H1 (cell line): ENCODE results near the gene MYO15A. TPM values are rescaled to one million over a fixed set of nuclear protein-coding genes. Genes with fewer than 3 reads are reported as not detected.

Source experiments
- CTCF ChIA-PET: fragments of 300-600 bp; sonication (Branson Sonifier 250); formaldehyde crosslinking; loops from one replicate; lab custom pipeline; 2021; ENCODE audit not compliant: partially characterized antibody; lab: Charles Lee
- POLR2A ChIA-PET: fragments of 300-600 bp; sonication (Branson Sonifier 250); formaldehyde crosslinking; loops from one replicate; lab custom pipeline; 2021; ENCODE audit warnings: inconsistent platforms; ENCODE audit not compliant: partially characterized antibody; lab: Charles Lee
- DNase-seq, 2 experiments: peaks; one replicate each; pipeline versions ENCODE4 v3.0.0 to v3.0.0-alpha.2; 2010 to 2022; ENCODE audit warnings: low spot score in 2 of 2, low read depth in 1 of 2, mixed read lengths in 1 of 2
- FAIRE-seq: peaks from 2 replicates; lab custom pipeline; 2011; peaks lifted over from hg19 to GRCh38; lab: Jason Lieb, UNC
- H2AFZ ChIP-seq: 2 replicates; pipeline ENCODE4 v1.8.1; 2012; ENCODE audit warnings: low read length, inconsistent platforms
- H2AK5ac ChIP-seq: 2 replicates; pipeline ENCODE4 v1.6.1; 2013; ENCODE audit warnings: low read depth, low read length
- H2BK120ac ChIP-seq: replicated peaks from 2 replicates; pipeline ENCODE3; 2013; ENCODE audit warnings: low read depth, low read length, inconsistent platforms
- H2BK12ac ChIP-seq: 2 replicates; pipeline ENCODE4 v1.6.1; 2013; ENCODE audit warnings: low read depth, low read length
- H2BK15ac ChIP-seq: 2 replicates; pipeline ENCODE4 v1.6.1; 2013; ENCODE audit warnings: low read length
- H2BK20ac ChIP-seq: 2 replicates; pipeline ENCODE4 v1.6.1; 2013; ENCODE audit warnings: low read length
- H2BK5ac ChIP-seq: 2 replicates; pipeline ENCODE4 v1.6.1; 2013; ENCODE audit warnings: low read depth, low read length
- H3K14ac ChIP-seq: 2 replicates; pipeline ENCODE4 v1.6.1; 2013; ENCODE audit warnings: inconsistent platforms; ENCODE audit not compliant: insufficient read length
- H3K18ac ChIP-seq: 2 replicates; pipeline ENCODE4 v1.6.1; 2013; ENCODE audit warnings: low read length; ENCODE audit errors: extremely low read depth
- H3K23ac ChIP-seq: 2 replicates; pipeline ENCODE4 v1.6.1; 2013; ENCODE audit warnings: inconsistent platforms; ENCODE audit not compliant: insufficient read length
- H3K23me2 ChIP-seq: 2 replicates; pipeline ENCODE4 v1.6.1; 2013; ENCODE audit warnings: low read depth, low read length
- H3K27ac ChIP-seq: 2 replicates; pipeline ENCODE4 v1.6.1; 2011; ENCODE audit warnings: low read depth, low read length, inconsistent platforms
- H3K27me3 ChIP-seq, 4 experiments: replicated peaks in 1 of 4; 1 replicate in 1 of 4; 2 replicates in 3 of 4; pipeline versions ENCODE4 v1.6.1 to v1.8.1; 2011 to 2013; ENCODE audit warnings: low read length in 3 of 4, mild to moderate bottlenecking in 3 of 4, inconsistent platforms in 2 of 4, mixed read lengths in 2 of 4, moderate library complexity in 1 of 4; ENCODE audit not compliant: control insufficient read depth in 3 of 4, insufficient read depth in 3 of 4; ENCODE audit errors: extremely low read depth in 1 of 4
- H3K36me3 ChIP-seq, 4 experiments: 2 replicates each; pipeline versions ENCODE4 v1.6.1 to v1.8.1; 2011 to 2013; ENCODE audit warnings: mild to moderate bottlenecking in 4 of 4, low read length in 3 of 4, moderate library complexity in 2 of 4, control low read depth in 1 of 4, inconsistent platforms in 1 of 4; ENCODE audit not compliant: insufficient read depth in 4 of 4, control insufficient read depth in 2 of 4
- H3K4ac ChIP-seq: replicated peaks from 2 replicates; pipeline ENCODE3; 2013; ENCODE audit warnings: low read length, low read depth, mixed read lengths, inconsistent platforms; ENCODE audit not compliant: insufficient read length
- H3K4me1 ChIP-seq, 4 experiments: replicated peaks in 1 of 4; 1 replicate in 1 of 4; 2 replicates in 3 of 4; pipeline versions ENCODE4 v1.6.1 to v1.8.1; 2011 to 2013; ENCODE audit warnings: low read length in 3 of 4, inconsistent platforms in 2 of 4, mixed read lengths in 1 of 4; ENCODE audit not compliant: insufficient read depth in 4 of 4, control insufficient read depth in 3 of 4
- H3K4me2 ChIP-seq, 2 experiments: 2 replicates each; pipeline versions ENCODE4 v1.6.1 to v1.8.1; 2011 to 2013; ENCODE audit warnings: low read depth in 2 of 2, low read length in 2 of 2, control low read depth in 1 of 2, inconsistent platforms in 1 of 2, mild to moderate bottlenecking in 1 of 2; ENCODE audit not compliant: insufficient read depth in 1 of 2
- H3K4me3 ChIP-seq, 4 experiments: fragments of 200-600, 300-600 bp in 1 of 4; sonication (generic), shearing (Covaris generic), sonication (Bioruptor Twin) in 1 of 4; 2 replicates each; pipeline versions ENCODE4 v1.5.1 to v1.8.1; 2011 to 2016; ENCODE audit warnings: low read length in 4 of 4, low read depth in 3 of 4, control low read depth in 2 of 4, inconsistent platforms in 2 of 4, mild to moderate bottlenecking in 2 of 4, mixed read lengths in 1 of 4, moderate library complexity in 1 of 4; ENCODE audit not compliant: insufficient read depth in 2 of 4; ENCODE audit errors: extremely low read depth in 1 of 4
- H3K56ac ChIP-seq: replicated peaks from 2 replicates; pipeline ENCODE3; 2013; ENCODE audit warnings: low read depth, mild to moderate bottlenecking, mixed read lengths, low read length, inconsistent platforms; ENCODE audit not compliant: insufficient read length
- H3K79me1 ChIP-seq: 2 replicates; pipeline ENCODE4 v1.6.1; 2013; ENCODE audit warnings: low read depth, low read length, control low read depth
- H3K79me2 ChIP-seq, 2 experiments: 2 replicates each; pipeline versions ENCODE4 v1.6.1 to v1.8.1; 2012 to 2013; ENCODE audit warnings: low read length in 2 of 2, mild to moderate bottlenecking in 2 of 2, inconsistent platforms in 1 of 2; ENCODE audit not compliant: insufficient read depth in 2 of 2, control insufficient read depth in 1 of 2
- H3K9ac ChIP-seq, 4 experiments: replicated peaks in 1 of 4; 1 replicate in 1 of 4; 2 replicates in 3 of 4; pipeline versions ENCODE4 v1.6.1 to v1.8.1; 2011 to 2013; ENCODE audit warnings: low read depth in 3 of 4, low read length in 3 of 4, control low read depth in 2 of 4, mild to moderate bottlenecking in 2 of 4, moderate library complexity in 2 of 4, inconsistent platforms in 1 of 4; ENCODE audit errors: extremely low read depth in 1 of 4
- H3K9me3 ChIP-seq, 2 experiments: 2 replicates each; pipeline versions ENCODE4 v1.6.1 to v1.8.1; 2012 to 2013; ENCODE audit warnings: mild to moderate bottlenecking in 2 of 2, moderate library complexity in 2 of 2, control low read depth in 1 of 2, inconsistent platforms in 1 of 2, low read depth in 1 of 2, low read length in 1 of 2, mixed read lengths in 1 of 2; ENCODE audit not compliant: insufficient read depth in 2 of 2
- H4K20me1 ChIP-seq, 2 experiments: replicated peaks in 1 of 2; 2 replicates each; pipeline versions ENCODE3 to v1.8.1; 2011 to 2013; ENCODE audit warnings: inconsistent platforms in 2 of 2, low read length in 2 of 2, mild to moderate bottlenecking in 1 of 2; ENCODE audit not compliant: insufficient read depth in 2 of 2, control insufficient read depth in 1 of 2
- H4K5ac ChIP-seq: 2 replicates; pipeline ENCODE4 v1.6.1; 2013; ENCODE audit warnings: low read length, low read depth, mixed read lengths, inconsistent platforms; ENCODE audit not compliant: insufficient read length
- H4K8ac ChIP-seq: 2 replicates; pipeline ENCODE4 v1.8.0; 2013; ENCODE audit warnings: mild to moderate bottlenecking, moderate library complexity, low read length, inconsistent platforms; ENCODE audit not compliant: insufficient read depth; ENCODE audit errors: extremely low read depth
- H4K91ac ChIP-seq: replicated peaks from 2 replicates; pipeline ENCODE3; 2013; ENCODE audit warnings: low read length, mixed read lengths, inconsistent platforms; ENCODE audit not compliant: insufficient read length
- GABPA ChIP-seq: IDR thresholded peaks from 2 replicates; pipeline ENCODE4 v1.6.1; 2011; ENCODE audit warnings: mild to moderate bottlenecking, low read length, moderate library complexity, borderline replicate concordance; ENCODE audit not compliant: insufficient read depth
- PHF8 ChIP-seq: fragments of 200-600 bp; sonication (generic); conservative IDR thresholded peaks from 2 replicates; pipeline ENCODE4 v1.7.1; 2012; ENCODE audit warnings: low read depth, mild to moderate bottlenecking, inconsistent platforms, low read length, moderate library complexity
- WGBS, 2 experiments: shearing (Covaris generic) in 1 of 2; methylation state at CpG; one replicate each; pipeline versions ENCODE4 v1.1.6 to v1.1.7; 2013 to 2015; ENCODE audit warnings: low lambda C conversion rate in 2 of 2, mixed read lengths in 2 of 2, inconsistent platforms in 1 of 2, low coverage in 1 of 2, missing lambda C conversion rate in 1 of 2; ENCODE audit not compliant: insufficient replicate concordance in 2 of 2, insufficient coverage in 1 of 2, insufficient read length in 1 of 2; ENCODE audit errors: extremely low coverage in 1 of 2, missing lambda C conversion rate in 1 of 2; 5-methylcytosine and 5-hydroxymethylcytosine counted together
- polyA plus RNA-seq, 7 experiments: library from polyadenylated mRNA; depleted of rRNA in 3 of 7; stranded (reverse) in 5 of 7; unstranded in 2 of 7; fragments of >200 nt in 5 of 7; fragments of 200-250 nt in 2 of 7; gene quantifications; 1 replicate in 5 of 7; 2 replicates in 1 of 7; 4 replicates in 1 of 7; pipeline versions ENCODE4 v1.2.1 to v1.2.3, GENCODE V29; 2011 to 2013; ENCODE audit warnings: missing spikeins in 2 of 7, mixed read lengths in 2 of 7
- total RNA-seq: library from RNA; stranded (reverse); fragmentation: NEBNext Ultra II Directional; extraction: Animal tissue kit (Norgen Biotek cat#: 25700); gene quantifications from 2 replicates; pipeline ENCODE4 v1.2.1, GENCODE V29; 2021
- TF ChIP-seq, protein P1 (sequence below): IDR thresholded peaks from 2 replicates; pipeline ENCODE4 v1.6.1; 2011; ENCODE audit warnings: low read length, improper control_type of control experiment
- TF ChIP-seq, protein P2 (sequence below): IDR thresholded peaks from 2 replicates; pipeline ENCODE4 v1.6.1; 2011; ENCODE audit warnings: low read depth, mild to moderate bottlenecking, low read length; ENCODE audit not compliant: insufficient read depth

The MYO15A gene
- total and polyA plus RNA-seq, 2 of the 8 experiments (the other 6 are each of a cell fraction or from before 2014, with no cell fraction given) = 1.6 to 4.2 TPM

DNA sequence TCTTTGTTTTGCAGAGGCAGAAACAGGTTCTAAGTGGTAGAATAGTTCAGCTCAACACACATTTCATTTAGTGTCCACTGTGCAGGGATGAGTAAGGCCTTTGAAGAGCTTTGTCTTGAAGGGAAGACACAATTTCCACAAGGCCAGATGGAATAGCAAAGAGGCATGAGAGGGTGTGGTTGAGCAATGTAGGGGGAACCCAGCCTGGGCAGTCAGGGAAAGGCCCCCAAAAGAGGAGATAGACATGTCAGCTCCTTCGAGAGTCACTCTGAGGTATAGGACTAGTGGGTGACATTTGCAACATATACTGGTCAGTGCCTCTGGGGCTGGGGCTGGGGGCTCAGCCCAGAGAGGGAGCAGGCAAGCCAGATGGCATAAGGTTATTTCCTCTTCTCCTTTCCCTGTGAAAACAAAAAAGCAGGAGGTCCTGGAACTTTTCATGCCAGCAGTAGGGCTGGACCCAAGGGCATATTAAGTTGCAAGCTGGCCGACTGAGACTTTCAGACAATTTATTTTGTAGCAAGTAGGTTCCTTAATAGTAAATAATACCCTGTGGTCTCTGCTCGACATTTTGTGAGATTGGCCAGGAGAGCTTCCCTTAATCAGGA is 82.2 kb downstream of the MYO15A start:
- H2BK20ac ChIP-seq = no peak overlapping the region
- H4K91ac ChIP-seq = no peak overlapping the region
- WGBS, 2 experiments = 88% methylated on average over 3 of the region's 3 CpGs; no CpG with 5 or more reads in 1 of the 2 experiments
- no peak overlapping the region for H3K27ac ChIP-seq
- no peak overlapping the region for H3K9ac ChIP-seq
- no peaks in the 10 kb centered on the region for H3K9me3 ChIP-seq
- H3K23ac ChIP-seq = no peak overlapping the region
- no peak for DNase-seq
- CTCF ChIA-PET = interaction anchor here (1.2 to 11.2 kb wide), 8 partner anchors 11 to 105 kb away, joined by 3 to 122 read pairs (median 9); no protein-coding TSS in a partner anchor
- no peak overlapping the region for H3K56ac ChIP-seq
- no peak for FAIRE-seq
- POLR2A ChIA-PET = interaction anchor here (0.8 to 4.8 kb wide), 3 partner anchors 8 to 34 kb away, joined by 3 to 20 read pairs (median 13); partner anchors contain the start of gene ALKBH5
- H3K36me3 ChIP-seq = peaks cover 15 to 32% (median 19%) of the 10 kb centered on the region in 4 experiments; a peak in 7 of 8 replicates
- peaks cover 43 to 88% of the 10 kb centered on the region in 2 experiments for H3K79me2 ChIP-seq
- H2AFZ ChIP-seq = no peak overlapping the region
- no peaks in the 10 kb centered on the region for H3K27me3 ChIP-seq
- no peak overlapping the region for H2BK15ac ChIP-seq
- H3K14ac ChIP-seq = no peak overlapping the region
- peaks cover 36 to 39% of the 10 kb centered on the region in 2 experiments for H4K20me1 ChIP-seq
- H2BK12ac ChIP-seq = no peak overlapping the region
- H4K5ac ChIP-seq = no peak overlapping the region
- no peak overlapping the region for H3K4me3 ChIP-seq
- no peak overlapping the region for H3K4ac ChIP-seq
- H3K79me1 ChIP-seq = peaks cover 41% of the 10 kb centered on the region
- no peak overlapping the region for H3K18ac ChIP-seq
- TF ChIP-seq, protein P1, sequence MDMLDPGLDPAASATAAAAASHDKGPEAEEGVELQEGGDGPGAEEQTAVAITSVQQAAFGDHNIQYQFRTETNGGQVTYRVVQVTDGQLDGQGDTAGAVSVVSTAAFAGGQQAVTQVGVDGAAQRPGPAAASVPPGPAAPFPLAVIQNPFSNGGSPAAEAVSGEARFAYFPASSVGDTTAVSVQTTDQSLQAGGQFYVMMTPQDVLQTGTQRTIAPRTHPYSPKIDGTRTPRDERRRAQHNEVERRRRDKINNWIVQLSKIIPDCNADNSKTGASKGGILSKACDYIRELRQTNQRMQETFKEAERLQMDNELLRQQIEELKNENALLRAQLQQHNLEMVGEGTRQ = no peak
- no peak for TF ChIP-seq PHF8
- TF ChIP-seq, protein P2, sequence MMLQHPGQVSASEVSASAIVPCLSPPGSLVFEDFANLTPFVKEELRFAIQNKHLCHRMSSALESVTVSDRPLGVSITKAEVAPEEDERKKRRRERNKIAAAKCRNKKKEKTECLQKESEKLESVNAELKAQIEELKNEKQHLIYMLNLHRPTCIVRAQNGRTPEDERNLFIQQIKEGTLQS = no peak
- no peak for TF ChIP-seq GABPA
- H3K4me1 ChIP-seq = peaks cover 2 to 8% (median 5%) of the 10 kb centered on the region in 4 experiments; a peak in 6 of 7 replicates
- no peak overlapping the region for H2AK5ac ChIP-seq
- peaks cover 2% of the 10 kb centered on the region; the same call in 1 of the 2 replicates for H3K23me2 ChIP-seq
- no peak overlapping the region for H2BK5ac ChIP-seq
- no peak overlapping the region for H4K8ac ChIP-seq
- H3K4me2 ChIP-seq = no peak overlapping the region
- no peak overlapping the region for H2BK120ac ChIP-seq
